Measurements from ENCODE around the gene PTPRM.

PTPRM gene

GRCh38 chr18:7600036-7600435, 32.9 kb downstream of the PTPRM start:
- no peak for DNase-seq (ENCODE audit: low read depth)

DNA sequence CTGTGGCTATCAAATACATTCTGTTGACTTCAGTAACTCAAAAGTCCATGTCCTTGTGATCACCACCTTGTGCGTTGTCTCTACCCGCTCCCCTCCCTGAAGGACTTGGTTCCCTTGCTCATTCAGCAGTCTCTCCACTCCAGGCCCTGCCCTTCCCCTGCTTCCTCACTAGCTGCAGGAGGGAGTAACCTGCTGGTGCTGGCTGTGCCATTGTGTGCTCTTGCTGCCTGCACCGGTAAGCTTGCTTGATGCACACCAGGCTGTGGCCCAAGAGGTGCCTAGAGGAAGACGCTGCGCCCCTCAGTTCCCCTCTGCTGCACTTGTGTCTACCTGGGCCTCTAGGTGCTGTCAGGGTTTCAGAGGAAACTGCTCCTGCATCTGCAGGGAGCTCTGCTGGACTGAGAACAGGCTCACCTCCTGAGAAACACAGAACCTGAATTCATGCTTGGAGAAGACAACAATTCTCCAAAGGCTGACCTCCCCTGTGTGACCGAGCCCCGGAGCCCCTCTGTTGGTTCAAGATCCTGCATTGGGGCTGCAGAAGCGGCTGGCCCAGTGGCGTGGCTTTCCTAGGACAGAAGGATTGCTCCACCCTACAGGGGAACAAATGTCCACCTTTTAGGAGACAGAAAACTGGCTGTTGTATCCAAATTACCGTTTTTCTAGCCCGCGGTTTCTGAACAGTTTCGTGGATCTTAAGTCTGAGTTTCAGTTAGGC, 33.6 kb downstream of the PTPRM start:
- no peak for DNase-seq (ENCODE audit: low read depth)

- DNase-seq (ENCODE audit: low read depth): no peak
These were observed 34.1 kb downstream of the PTPRM start for GRCh38 chr18:7601246-7601615.

GRCh38 chr18:7601936-7602335, 34.8 kb downstream of the PTPRM start:
- no peak for DNase-seq (ENCODE audit: low read depth)

DNA sequence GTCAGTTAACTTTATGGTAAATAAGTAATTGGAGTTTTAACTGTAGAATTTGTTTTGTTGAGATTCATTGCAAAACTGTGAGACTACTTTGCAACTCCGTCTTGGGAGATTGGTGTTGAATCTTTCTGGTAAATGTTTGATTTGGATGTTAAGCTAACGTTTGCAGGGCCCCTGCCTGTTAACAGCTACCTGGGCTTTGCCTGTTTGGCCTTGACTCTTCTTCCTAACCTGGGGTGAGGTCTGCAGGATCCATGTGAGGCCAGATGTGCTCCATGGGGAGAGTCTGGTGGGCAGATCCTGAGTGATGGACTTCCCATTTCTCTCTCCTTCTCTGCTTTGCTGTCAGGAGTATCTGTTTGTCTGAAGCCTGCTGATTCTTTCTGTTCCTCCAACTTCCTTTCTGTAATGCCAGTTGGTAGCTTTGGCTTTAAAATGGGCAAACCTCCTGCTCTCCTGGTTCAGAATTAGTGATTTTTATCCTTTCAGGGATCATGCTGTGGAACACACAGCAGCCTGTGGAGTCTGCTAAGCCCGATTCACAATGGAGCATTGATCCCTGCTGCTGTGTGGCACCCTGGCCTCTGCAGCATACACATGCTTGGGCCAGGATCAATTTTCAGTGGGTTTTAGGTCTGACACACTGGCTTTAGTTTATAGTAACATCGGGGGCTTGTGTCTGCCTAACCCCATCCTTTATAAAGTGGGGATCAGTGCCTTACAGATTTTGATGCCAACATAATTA, 36.3 kb downstream of the PTPRM start:
- no peak for DNase-seq (ENCODE audit: low read depth)

GRCh38 chr18:7604361-7604760, 37.2 kb downstream of the PTPRM start:
- no peak for DNase-seq (ENCODE audit: low read depth)

- no peak for DNase-seq (ENCODE audit: low read depth)
These were observed 38.6 kb downstream of the PTPRM start for GRCh38 chr18:7605705-7606104.

DNA sequence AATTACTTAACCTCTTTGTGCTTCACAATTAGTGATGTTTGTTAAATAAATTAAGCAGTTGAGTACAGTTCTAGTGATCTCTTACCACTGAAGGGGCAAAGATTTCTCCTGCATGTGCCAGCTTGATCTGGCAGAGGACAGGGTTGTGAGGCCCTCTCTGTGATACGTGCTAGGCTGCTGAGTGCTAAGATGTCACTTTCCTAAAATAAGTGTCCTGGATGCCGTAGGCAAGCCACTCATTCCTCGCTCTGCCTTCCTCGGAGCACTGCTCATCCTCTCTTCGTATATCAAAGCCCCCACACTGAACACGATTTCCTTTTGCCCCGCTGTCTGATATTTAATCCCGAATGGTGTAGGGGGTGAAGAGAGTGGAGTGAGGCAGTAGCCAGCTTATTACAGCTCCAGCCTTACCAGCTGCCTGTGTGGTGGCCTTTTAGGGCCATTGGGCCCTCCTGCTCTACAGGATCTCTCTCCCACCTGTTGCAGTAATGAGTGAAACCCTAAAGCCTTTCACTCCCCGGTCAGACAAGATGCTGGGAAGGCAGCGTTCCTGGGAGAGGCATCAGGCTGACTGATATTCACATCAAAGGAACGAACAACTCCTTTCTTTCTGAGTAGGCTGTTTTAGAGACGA, 40.5 kb downstream of the PTPRM start:
- DNase-seq (ENCODE audit: low read depth): no peak

DNA sequence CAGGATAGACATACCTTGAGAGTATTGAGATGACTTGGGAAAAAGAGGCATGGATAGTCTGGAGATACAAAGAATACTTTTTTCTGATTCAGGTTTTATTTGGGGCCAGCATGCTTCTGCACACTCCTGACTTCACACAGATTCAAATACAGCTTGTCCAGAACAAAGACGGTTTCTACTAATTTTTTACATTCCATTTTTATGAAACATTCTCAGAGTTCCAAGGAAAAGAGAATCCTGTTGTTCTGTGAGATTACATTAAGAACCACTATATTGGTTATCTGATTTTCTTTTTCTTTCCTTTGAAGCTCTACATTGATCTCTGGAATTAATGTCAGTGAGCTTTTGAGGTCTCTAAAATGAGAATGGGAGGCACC, 41.0 kb downstream of the PTPRM start:
- DNase-seq (ENCODE audit: low read depth): no peak

GRCh38 chr18:7608781-7609201, 41.7 kb downstream of the PTPRM start:
- no peak for DNase-seq (ENCODE audit: low read depth)

DNA sequence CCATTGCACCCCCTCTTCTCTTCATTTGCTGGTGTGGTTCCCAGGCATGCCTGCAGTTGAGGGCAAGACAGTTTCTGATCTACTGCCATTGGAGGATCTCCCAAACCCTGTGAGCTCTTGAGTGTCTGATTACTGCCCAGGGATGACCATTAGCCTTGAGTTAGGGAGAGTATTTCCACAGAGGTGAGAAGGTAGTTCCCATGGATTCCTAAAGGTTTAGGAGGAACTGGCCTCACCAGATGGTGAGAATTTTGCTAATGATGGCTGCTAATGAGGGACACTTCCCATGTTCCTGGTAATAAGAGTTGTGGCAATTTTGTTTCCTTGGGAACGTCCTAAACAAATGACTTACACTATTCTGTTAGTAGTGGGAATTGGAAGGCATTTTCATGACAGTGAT, 42.5 kb downstream of the PTPRM start:
- DNase-seq (ENCODE audit: low read depth): no peak

- no peak for DNase-seq (ENCODE audit: low read depth)
These were observed 46.9 kb downstream of the PTPRM start for GRCh38 chr18:7614042-7614441.

GRCh38 chr18:7615840-7616239, 48.7 kb downstream of the PTPRM start:
- no peak for DNase-seq (ENCODE audit: low read depth)

- DNase-seq (ENCODE audit: low read depth): no peak
These were observed 49.5 kb downstream of the PTPRM start for GRCh38 chr18:7616661-7617060.

GRCh38 chr18:7617738-7618422, 50.8 kb downstream of the PTPRM start:
- DNase-seq (ENCODE audit: low read depth): no peak

- DNase-seq (ENCODE audit: low read depth): no peak
These were observed 51.9 kb downstream of the PTPRM start for GRCh38 chr18:7618891-7619442.

GRCh38 chr18:7619676-7620075, 52.6 kb downstream of the PTPRM start:
- no peak for DNase-seq (ENCODE audit: low read depth)

- DNase-seq (ENCODE audit: low read depth): no peak
These were observed 55.6 kb downstream of the PTPRM start for GRCh38 chr18:7622721-7623120.

GRCh38 chr18:7623681-7624080, 56.6 kb downstream of the PTPRM start:
- DNase-seq (ENCODE audit: low read depth): no peak

DNA sequence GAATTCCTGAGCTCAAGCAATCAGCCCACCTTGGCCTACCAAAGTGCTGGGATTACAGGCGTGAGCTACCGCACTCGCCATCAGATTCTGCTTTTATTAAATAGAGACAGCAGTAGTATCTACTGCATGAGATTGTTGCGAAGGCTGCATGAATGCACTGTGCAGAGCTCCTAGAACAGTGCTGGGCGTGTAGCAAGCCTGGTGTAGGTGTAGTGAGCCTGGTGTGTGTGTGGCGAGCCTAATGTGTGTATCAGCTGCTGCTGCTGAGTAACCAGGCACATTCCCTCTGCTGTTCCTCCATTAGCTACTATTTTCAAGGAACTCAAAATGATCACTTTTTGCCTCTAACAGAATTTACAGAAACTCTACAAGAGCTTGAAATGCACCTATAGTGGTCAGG, 57.6 kb downstream of the PTPRM start:
- no peak for DNase-seq (ENCODE audit: low read depth)

GRCh38 chr18:7626175-7626921, 59.2 kb downstream of the PTPRM start:
- DNase-seq (ENCODE audit: low read depth): no peak

Data from stimulated activated CD8-positive, alpha-beta memory T cell treated with anti-CD3 and anti-CD28 coated beads, Interleukin-7, amount 100 ng/mL, for 24 hours (primary cell).